Measurements from ENCODE around the gene TBC1D23. TPM values are rescaled to one million over a fixed set of nuclear protein-coding genes. Genes with fewer than 3 reads are reported as not detected.

The TBC1D23 gene
- total RNA-seq, 2 experiments from 2014 or later: 18.3 to 21.2 TPM

DNA sequence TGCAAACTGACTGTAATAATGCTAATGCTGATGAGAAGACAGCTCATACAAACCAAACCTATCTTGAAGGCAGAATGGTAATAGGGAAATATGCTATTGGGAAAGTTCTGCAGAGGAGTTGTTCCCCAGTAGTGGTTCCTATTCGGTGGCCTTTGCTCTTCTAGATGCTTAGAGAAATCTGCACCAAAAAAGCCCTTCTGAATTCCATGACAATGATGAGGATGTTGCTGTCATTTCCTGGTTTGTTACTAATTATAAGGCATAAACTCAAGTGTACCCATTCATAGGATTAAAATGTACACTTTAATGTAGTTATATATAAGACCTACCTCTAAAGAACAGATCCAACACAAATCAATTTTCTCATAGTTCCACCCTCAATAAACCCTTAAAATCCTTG lies 110.0 kb downstream of the TBC1D23 start:
- Mint-ChIP-seq H3K4me1 (no peaks in the 10 kb centered on the region), H3K27ac (no peak overlapping the region), H3K36me3 (peaks cover 5% of the 10 kb centered on the region), H3K27me3 (no peaks in the 10 kb centered on the region), H3K4me3 (no peak overlapping the region), H3K9me3 (no peaks in the 10 kb centered on the region)
- DNase-seq: no peak

DNA sequence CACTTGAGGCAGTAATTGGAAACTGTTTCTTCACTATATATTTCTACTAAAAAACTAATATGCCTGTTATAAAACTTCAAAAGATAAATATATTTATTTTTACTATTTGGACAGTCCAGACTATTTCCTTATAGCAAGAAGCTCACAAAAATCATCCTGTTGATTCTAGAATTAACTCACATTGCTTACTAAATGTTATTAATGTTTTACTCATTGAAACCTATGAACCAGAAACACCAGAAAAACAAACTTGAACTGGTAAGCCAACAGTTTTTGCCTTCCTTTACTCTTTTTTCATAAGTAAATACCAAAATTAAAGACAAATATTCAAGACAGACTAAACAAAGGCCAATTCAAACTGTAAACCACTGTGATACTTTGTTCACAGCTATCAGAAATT lies 113.7 kb downstream of the TBC1D23 start:
- Mint-ChIP-seq H3K27me3 (no peaks in the 10 kb centered on the region), H3K36me3 (peaks cover 10% of the 10 kb centered on the region), H3K27ac (no peak overlapping the region), H3K4me1 (no peaks in the 10 kb centered on the region), H3K4me3 (no peak overlapping the region), H3K9me3 (no peaks in the 10 kb centered on the region)
- DNase-seq: no peak

Other genes with a start within 250 kb of the TBC1D23 start
- gene FILIP1L, start 146.5 kb upstream of the TBC1D23 start, total RNA-seq: under 1 TPM; 0.35 to 0.48 TPM
- 10 to 100 TPM; 75.7 to 81.6 TPM for gene NIT2, start 73.8 kb downstream of the TBC1D23 start, total RNA-seq
- 10 to 100 TPM; 68.8 to 70.8 TPM for gene TOMM70, start 140.1 kb downstream of the TBC1D23 start, total RNA-seq
- 1 to 10 TPM; 1.7 to 1.9 TPM for gene LNP1, start 140.5 kb downstream of the TBC1D23 start, total RNA-seq
- 1 to 10 TPM; 3.0 to 3.2 TPM for gene TMEM45A, start 231.6 kb downstream of the TBC1D23 start, total RNA-seq

Data from activated naive CD8-positive, alpha-beta T cell treated with anti-CD3 and anti-CD28 coated beads for 36 hours (primary cell).